HG02970 (cell line): ENCODE measurements around the gene CNTNAP2.

Experiments used
- ATAC-seq: cut with Tn5 transposase; IDR thresholded peaks from one replicate; pipeline ENCODE4 v1.9.1; 2021; ENCODE audit warnings: mild to moderate bottlenecking, moderate library complexity, moderate number of reproducible peaks; ENCODE audit not compliant: unreplicated experiment, low FRiP score

Gene CNTNAP2

DNA sequence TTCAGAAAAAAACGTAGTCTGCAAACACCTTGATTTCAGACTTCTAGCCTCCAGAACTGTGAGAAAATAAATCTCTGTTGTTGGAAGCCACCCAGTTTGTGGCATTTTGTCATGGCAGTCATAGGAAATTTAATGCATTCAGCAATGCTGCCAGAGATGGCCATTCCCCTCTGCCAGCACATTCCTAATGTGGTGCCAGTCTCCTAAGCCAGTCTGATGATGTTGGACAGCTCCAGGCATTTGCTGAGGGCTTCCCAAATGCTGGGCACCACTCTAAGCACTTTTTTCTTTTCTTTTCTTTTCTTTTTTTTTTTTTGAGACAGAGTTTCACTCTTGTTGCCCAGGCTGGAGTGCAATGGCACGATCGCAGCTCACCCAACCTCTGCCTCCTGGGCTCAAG lies 1807.2 kb downstream of the CNTNAP2 start:
- ATAC-seq = no peak

DNA sequence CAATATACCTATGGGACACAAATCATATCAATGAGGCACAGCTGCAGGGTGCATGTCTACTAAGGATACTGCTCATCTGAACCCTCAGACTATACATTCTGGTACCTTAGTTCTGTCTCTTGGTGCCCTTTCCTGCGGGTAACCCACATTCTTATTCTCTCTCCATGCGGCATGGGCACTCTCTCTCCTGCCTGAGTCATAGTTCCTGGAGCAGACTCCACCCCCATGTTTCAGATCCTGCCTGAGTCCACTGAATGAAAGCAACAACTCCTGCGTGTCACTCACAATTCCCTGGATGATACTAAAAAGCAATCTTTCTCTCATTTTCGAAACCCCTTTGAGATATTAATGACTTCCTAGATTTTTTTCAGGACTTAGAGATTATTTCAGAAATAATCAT lies 1820.8 kb downstream of the CNTNAP2 start:
- ATAC-seq = no peak

DNA sequence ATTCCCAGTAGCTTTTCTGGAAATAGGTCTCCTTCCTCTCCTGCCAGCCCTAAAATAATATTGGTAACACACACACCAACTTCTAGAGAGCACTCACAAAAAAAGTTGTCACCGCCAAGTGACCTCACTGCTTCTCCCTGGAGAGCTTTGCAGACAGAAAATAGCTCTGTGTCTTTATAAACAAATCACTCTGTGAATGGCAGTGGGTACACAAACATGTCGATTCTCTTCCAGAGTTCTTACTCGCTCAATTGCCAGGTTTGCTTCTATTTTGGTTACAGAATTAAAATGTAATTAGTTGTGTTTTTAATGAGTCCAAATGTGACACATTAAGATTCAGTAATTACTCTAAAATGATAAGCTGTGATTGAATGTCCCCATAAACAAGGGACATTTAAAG lies 1824.8 kb downstream of the CNTNAP2 start:
- no peak for ATAC-seq

DNA sequence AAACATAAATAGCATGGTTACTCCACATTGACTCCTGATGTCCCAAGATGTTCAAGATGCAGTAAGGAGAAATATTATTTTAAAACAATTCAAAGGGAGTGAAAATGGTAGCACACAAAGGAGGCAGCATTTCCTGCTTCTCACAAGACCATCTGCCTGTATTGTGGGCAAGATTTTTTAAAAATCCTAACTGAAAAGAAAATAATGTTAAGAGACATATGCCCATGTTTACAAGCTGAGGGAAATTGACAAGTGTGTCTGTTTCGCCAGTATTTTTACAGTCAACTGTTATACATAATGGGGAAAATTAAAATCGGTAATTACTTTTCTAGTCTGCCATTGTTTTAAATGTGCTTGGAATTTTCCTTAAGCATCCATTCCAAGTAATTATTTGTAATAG lies 1827.7 kb downstream of the CNTNAP2 start:
- no peak for ATAC-seq

DNA sequence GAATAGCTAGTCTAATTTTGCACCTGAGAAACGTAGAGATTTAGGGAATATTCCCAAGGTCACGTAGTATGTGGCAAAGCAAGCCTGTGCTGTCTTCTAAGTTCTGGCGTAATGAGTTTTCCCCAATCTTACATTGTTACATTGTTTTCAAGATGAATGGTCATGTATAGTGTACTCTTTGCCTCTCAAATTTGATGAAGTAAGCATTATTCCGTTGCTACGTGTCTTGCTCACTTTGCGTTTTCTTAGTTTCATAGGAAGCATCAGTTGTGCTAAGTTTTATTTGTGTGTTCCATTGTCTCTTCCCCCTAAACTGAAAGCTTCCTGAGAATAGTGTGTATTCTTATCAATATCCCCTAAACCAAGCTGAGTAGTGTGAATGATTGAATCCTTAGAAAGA lies 1836.3 kb downstream of the CNTNAP2 start:
- no peak for ATAC-seq

DNA sequence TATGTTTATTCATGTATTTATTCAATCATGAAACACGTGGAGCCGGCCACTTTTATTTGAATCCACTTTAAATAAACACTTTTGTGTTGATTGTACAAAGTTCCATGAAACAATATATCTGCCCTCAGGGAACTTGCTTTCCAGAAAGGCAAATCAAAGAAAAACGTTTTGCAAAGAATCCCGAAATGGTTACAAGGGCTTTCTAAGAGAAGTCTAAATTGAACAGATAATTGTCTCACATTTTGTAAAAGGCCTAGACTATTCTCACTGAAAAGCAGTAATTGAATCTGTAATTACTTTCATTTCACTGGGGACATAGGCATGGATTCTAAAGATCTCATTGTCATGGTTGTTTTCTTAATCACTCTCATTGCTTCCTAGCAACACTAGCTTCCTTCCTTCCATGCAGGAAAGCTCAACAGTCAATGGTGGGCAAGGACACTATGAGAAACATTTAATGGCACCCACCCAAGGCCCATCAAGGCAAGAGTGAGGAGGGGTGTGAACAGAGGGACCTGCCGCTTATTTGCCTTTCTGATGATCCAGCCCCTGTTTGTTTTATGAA lies 1851.5 kb downstream of the CNTNAP2 start:
- ATAC-seq = no peak

DNA sequence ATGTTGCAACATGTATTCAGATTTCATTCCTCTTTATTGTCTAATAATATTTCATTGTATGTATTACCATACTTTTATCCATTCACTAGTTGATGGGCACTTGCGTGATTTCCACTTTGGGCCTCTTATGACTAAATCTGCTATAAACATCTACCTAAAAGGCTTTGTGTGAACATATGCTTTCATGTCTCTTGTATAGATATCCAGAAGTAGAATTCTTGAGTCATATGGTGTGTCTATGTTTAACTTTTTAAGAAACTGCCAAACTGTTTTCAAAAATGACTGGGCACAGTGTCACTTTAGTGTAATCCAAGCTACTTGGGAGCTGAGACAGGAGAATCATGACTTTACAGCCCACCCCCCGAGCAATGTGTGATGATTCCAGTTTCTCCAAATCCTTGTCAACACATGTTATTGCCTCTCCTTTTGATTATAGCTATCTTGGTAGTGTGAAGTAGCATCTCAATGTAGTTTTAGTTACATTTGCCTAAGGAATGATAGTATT lies 1855.1 kb downstream of the CNTNAP2 start:
- ATAC-seq = no peak

DNA sequence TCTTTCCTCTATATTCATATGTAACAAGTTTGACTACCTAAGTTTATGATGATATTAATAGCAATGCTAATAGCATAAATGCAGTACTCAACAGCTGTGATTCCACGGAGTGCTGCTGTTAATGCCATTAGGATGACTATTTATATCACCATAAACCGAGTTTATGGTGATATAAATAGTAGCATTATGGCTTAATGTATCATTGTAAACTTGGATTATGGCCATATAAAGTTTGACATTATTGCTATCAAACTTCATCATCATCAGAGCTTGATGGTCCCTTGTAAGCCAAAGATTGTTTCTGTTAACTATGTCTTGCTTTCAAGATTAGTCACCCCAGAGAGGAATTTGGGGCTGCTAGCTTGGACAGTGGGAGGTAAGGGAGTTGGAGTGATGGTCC lies 1861.6 kb downstream of the CNTNAP2 start:
- no peak for ATAC-seq

DNA sequence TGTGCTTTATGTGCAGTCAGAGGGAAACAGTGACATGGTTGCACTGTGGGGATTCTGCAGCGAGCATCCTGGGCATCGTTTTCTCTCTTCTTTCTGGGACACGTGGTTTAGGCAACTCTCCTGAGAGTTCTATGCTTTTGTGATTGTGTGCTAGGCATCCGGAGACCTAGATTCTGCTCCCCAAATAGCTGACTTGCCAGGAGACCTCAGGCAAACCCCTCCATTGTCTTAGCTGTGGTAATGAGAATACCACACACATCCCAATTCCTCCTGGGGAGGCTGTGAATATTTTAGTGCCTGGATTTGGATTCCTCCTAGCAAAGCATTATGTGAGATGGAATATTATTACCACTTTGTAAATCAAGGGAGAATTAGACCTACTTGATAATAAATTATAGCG lies 1862.0 kb downstream of the CNTNAP2 start:
- no peak for ATAC-seq

DNA sequence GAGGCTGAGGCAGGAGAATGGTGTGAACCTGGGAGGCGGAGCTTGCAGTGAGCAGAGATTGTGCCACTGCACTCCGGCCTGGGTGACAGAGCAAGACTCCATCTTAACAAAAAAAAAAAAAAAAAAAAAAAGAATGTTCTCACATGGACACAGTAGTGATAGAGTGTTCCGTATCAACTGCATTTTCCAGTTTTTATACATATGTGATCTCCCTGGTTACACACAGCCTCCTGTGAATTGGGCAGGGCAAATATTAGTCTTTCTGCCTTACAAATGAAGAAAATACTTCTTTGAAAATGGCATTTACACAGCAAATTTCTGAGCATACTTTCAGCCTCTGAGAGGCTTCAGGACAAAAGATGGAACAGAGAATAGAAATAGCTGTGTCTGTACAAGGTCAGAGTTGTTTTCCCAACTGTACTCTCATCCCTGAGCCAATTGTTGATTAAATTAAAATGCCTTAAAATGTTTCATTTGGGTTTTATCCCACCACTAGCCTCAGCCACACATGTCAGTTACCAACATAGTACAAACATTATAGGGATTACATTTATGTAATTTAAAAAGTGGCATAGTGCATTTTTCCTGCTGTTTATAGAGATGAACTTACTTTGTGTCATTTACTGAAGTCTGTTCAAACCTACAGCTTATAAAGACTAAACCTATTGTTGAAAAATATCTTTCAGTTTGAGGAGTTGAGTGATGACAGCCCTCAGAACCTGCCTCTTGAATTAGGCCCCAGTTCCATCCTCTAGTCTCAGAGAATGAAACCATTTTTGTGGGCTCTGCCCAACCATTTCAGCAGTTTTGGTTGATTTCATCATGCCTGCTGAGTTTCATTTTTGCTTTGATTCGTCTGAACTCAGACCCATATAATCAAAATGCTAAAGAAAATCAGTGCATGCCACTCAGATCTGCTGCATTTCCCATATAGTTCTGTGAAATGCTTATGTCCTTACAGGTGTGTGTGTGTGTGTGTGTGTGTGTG lies 1864.5 kb downstream of the CNTNAP2 start:
- ATAC-seq = peak; percentile 46

DNA sequence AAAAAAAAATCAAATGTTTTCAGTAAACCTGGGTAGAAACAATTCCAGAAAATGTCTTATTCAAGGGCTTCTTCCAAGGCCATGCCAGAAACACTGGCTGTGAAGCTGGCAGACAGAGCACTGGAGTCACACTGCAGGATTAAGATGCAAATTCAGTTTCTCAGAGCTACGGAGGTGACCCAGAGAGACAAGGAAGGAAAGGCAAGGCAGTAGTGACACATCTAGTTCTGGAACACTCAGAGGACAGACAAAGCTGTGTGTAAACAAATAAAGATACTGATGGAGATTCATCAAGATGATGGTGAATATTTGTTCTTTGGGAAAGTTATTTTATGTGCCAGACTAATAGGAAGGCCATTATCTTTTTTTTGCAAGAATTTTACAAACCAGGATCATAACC lies 1865.7 kb downstream of the CNTNAP2 start:
- ATAC-seq = no peak

DNA sequence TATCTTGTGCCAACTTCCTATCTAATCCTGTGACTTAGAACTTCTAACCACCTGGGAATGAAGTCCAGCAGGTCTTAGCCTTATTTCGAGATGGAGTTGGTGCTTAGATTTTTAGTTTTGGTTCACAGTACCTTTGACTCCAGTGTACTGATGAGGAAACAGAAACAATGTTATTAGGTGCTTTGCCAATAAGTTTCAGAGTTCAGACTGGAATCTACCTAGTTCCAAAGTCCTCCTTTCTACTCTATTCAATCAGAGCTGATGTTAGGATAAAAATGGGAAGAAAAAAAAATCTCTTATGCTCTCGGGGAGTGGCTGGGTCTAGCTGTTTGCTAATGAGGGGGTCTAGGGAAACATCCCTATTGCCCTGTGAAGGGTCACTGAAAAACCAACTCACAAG lies 1867.7 kb downstream of the CNTNAP2 start:
- ATAC-seq = no peak

DNA sequence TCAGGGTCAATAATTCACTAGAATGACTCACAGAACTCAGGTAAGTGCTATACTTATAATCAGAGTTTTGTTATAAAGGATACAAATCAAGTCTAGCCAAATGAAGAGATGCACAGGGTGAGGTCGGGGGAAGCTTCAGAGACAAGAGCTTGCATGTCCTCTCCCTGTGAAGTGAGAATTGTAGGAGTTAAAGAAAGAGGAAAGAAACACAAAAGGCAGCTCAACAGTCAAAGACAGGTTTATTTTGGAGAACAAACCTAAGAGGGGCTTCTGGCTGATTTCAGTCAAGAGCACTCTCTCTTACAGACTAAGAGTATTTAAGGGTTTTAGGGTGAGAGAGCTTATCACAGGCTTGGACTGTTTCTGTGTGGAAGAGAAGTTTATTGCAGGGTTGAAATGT lies 1873.5 kb downstream of the CNTNAP2 start:
- ATAC-seq = no peak

DNA sequence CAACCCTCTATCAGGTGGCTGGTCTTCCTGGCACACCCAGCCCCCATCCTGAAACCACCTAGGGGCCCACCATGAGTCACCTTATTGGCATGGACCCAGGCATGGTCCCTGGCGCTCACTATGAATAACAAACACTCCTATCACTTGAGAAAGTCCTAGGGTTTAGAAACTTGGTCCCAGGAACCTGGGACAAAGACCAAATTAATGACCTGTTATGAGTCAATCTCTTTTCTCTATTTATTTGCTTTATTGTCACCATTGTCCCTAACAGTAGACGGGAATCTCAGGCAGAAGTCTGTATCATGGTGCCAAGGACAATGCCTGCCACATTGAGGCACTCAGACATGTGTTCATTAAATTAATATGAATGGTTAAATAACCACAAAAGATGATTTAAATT lies 1874.3 kb downstream of the CNTNAP2 start:
- ATAC-seq = no peak

DNA sequence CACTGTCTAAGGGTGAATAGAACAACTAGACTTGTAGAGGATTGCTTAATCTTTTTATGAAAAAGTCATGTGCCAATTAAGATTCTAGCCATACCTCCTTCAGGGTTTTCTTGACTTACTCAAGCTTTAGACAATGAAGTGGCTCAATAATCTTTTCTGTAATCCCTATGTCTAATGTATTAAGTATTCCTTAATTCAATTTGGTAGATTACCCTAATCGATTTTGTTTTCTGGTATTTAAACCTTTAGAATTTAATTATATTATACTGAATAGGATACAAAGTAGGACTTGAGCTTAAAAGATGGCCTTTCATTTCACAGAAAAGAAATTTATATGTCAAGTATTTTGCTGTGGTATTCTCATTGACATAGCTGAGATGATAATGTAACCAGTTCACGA lies 1876.1 kb downstream of the CNTNAP2 start:
- ATAC-seq = no peak

DNA sequence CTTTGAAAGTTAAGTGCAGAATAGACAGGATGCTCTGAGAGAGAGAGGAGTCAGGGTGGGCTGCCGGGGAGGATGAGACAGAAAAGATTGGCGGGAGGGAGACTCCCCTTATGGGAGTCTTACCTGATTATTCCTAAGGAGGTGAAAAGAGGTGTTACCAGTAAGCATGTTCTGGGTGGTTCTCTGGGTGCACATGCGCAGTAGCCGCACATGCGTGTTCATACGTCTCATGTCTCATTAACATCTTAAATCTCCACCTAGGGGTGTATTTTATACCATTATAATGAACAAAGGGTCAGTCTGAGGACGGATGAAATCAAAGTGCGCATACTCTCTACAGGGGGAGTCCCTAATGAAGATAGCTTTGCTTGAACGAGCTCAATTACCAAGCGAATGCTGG lies 1881.0 kb downstream of the CNTNAP2 start:
- ATAC-seq = no peak

DNA sequence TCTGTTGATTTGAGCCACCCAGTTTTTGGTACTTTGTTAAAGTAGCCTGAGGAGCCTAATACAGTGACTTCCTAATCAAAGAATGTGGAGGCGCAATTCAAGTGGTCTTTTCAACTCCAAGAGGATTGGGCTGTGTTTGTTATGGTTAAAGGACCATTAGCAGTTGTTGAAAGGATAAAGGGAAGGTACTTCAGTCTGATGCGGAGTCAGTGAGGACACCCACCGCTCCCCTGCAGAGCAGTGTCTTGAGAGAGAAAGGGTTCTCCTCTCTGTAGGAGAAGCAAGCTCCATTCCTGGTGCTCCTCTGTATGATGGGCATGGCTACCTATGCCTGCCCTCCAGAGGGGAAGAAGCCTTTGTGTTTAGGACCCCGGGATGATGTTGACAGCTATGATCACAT lies 1883.4 kb downstream of the CNTNAP2 start:
- no peak for ATAC-seq

DNA sequence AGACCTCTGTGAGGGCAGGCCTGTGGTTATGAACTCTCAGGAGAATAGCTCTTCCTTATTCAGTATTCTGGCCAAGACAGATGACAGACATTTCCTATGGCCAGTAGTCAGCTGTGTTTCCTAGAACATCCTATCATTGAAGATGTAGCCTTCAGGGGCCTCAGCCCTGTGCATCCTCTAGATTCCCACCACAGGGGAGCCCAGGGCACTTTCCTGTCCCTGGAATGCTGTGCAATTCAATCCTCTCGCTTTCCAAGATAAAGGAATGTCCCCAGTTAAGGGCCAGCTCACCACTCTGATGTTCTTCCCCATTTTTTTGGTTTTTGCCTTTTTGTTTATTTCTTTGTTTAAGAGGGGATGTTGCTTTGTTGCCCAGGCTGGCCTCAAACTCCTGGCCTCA lies 1895.2 kb downstream of the CNTNAP2 start:
- no peak for ATAC-seq

DNA sequence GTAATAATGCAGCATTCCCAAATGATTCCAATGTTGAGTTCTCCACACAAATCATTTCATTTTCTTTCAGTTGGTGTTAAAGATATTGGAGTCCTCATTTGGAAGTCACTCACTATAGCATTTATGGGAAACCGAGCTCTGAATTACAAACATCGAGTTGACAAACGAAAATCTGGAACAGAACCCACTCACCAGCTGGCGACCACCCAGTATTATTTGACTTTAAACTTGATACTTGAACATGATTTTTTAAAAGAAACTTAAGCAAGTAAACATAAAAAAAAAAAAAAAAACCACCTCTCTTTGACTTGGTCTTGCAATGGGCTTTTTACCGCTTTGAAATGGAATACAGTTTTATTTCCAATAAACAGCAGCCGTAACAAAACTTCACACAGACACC lies 1897.4 kb downstream of the CNTNAP2 start:
- no peak for ATAC-seq

DNA sequence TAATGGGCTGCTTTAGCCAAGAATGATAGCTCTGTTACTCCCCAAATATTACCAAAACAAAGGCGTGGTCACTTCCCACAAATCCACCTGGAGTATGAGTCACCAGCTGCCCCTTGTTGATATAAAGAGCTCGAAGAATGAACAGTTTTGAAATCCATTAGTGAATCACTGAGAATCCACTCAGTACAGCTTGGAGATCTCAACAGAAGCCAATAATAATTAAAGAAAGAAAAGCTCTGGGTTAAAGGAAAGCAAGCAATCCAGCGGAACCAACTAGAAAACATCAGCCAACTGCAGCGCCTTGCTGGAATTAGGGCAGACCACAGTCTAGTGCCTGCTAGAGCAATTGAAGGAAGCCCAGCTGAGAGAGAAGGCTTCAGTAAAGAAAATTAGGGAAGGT lies 1897.9 kb downstream of the CNTNAP2 start:
- ATAC-seq = no peak

DNA sequence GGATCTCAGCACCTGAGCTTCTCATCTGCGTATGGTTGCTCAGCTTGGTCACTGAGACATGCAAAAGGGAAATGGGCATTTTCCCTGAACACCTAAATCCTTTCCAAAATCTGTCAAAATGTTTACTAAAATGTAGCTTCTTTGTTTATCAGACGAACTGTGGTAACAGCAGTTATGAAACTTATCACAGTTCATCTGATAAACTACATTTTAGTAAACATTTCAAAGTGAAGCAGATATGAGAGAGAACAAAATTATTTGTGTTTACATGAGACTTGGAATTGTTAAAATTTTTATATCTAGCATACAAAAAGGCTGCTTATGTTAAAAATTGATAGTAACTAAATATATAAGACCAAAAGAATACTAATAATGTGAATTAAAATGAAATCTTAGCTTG lies 1900.5 kb downstream of the CNTNAP2 start:
- ATAC-seq = no peak

DNA sequence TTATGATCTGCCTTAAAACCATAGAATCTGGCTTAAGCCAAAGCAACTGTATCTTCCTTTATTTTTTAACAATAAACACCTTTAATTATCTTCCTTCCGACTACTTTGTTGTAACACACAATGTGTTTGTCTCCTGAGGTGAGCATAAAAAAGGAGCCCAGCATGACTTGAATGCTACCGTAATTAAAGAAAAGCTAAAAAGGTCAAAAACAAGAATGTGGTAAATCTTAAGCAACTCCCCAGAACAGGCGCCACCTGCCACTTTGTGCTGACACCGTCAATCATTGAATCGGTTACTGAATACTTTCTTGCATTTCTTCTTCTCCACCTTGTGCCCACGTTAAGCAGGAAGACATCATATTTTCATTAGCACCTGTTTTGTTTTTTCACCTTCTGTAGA lies 1904.1 kb downstream of the CNTNAP2 start:
- no peak for ATAC-seq
